Measurements from ENCODE around the gene RFX8. TPM values are rescaled to one million over a fixed set of nuclear protein-coding genes. Genes with fewer than 3 reads are reported as not detected.
"Not testable (repeated sequence)": the region's sequence is repeated elsewhere in the genome, so short reads cannot be mapped to it uniquely, and the experiment has no call there.

Gene RFX8
- total RNA-seq, 1 donor from 2014 or later, result not detected

- DNase-seq (ENCODE audit: low spot score), result no peak
Observed at GRCh38 chr2:101442042-101442666, 32.8 kb downstream of the RFX8 start.

- no peak for DNase-seq (ENCODE audit: low spot score)
Observed at GRCh38 chr2:101440127-101440738, 34.7 kb downstream of the RFX8 start.

GRCh38 chr2:101439716-101440115 is 35.2 kb downstream of the RFX8 start:
- no peak for DNase-seq (ENCODE audit: low spot score)

DNA sequence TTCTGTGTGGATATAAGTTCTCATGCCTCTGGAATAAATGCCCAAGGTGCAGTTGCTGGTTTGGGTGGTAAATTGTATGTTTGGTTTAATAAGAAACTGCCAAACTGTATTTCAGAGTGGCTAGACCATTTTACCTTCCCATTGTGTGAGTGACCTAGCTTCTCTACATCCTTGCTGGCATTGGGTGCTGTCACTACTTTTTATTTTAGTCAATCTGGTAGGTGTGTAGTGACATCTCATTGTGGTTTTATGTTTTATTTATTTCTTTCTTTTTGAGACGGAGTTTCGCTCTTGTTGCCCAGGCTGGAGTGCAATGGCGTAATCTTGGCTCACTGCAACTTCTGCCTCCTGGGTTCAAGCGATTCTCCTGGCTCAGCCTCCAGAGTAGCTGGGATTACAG is 36.4 kb downstream of the RFX8 start:
- not testable (repeated sequence) for DNase-seq (ENCODE audit: low spot score)

DNA sequence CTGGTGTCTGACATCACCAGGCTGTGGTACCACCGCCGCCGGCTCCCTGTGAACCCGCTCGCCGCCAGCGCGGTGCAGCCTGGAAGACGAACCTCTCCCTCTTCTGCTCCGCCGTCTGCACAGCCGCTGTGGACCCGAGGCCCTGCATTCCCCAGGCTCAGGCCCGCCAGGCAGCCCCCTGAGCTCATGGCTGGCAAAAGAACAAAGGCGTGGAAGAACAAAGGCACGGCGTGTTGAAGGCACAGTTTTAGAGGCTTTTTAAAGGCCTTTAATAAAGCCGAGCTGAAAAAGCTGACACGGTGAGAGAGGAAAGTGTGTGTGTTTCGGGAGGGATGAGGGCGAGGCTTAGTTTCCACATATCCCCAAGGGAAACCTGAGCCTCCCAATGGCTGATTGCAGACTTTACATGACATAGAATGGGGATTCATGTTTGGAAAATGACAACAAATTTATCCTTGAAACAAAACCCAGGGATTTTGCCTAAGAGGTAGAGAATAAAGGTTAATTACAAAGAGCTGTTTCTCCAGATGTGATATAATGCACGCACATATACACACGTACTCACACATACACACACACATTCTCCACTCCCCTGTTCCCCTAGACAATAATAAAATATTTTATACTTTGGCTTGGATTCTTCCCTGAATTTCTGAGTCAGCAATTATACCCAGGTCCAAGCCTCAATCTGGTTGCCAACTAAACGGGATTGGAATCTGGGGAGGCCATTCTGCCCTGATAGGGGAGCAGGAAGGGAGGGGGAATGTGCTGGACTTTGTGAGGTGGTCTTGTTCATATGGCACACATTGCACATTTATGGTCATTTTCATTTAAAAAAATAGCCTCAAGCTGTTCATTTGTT is 39.7 kb downstream of the RFX8 start:
- DNase-seq (ENCODE audit: low spot score), result no peak

DNA sequence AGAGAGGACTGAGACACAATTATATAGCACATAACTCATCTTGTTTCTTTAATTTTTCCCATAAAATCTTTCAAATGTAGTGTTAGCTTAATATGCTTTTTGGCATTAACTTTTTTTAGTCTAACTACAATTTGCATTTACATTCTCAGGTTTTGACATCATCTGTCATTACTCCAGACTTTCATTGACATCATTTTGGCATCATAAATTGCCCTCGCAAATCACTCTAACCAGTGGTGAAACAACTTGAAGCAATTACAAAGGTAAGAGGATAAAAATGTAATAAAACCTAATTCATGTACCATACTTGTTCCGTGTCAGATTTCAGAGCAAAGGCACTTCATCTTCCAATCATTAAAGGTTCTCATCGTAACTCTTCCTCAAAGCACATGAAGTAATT is 41.4 kb downstream of the RFX8 start:
- no peak for DNase-seq (ENCODE audit: low spot score)

GRCh38 chr2:101432411-101433181 is 42.3 kb downstream of the RFX8 start:
- DNase-seq (ENCODE audit: low spot score), result no peak

- DNase-seq (ENCODE audit: low spot score), result no peak
Observed at GRCh38 chr2:101431486-101431885, 43.4 kb downstream of the RFX8 start.

DNA sequence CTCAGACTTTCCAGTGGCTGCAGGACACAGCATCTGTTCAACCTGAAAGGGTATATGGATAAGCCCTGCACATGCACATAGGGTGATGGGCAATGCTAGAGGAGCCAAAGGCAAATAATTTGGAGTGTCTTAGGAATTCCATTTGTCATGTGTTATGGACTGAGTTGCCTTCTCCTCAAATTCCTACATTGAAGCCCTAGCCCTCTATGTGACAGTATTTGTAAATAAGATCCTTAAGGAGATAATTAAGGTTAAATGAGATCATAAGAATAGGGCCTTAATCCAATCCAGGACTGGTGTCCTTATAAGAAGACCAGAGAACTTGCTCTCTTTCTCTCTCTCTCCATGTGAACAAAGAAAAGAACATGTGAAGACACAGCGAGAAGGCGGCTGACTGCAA is 44.8 kb downstream of the RFX8 start:
- no peak for DNase-seq (ENCODE audit: low spot score)

- DNase-seq (ENCODE audit: low spot score), result no peak
Observed at GRCh38 chr2:101429453-101429852, 45.5 kb downstream of the RFX8 start.

DNA sequence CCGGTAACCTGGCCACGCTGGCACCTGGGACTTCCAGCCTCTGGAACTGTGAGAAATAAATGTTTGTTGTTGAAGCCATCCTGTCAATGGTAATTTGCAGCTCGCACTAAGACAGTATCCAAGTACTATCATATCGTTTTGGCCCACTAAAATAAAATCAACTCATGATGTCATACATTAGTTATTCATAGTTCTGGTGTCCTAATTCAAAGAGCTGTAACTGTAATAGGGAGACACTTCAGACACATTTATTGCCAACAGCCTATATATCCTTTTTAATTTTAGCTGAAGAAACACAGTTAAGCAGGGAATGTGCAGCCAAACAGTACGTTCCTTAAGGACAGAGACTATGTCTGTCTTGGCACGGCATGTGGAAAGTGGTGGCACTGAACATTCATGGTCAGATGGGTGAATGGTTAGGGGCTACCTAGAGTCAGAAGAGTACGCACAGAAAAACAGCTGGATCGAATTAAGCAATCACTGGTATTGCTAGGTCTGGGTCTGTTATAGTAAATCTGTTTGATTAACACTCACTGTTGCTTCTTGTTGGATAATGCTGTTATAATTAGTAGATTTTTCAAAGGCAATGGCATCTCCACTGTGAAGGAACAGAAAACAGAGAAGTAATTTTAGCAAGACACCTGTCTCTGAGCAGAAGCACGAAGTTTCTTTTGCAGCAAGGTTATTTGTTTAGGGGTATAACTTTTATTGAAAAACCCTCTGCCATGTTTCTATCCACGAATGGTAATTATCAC is 46.3 kb downstream of the RFX8 start:
- DNase-seq (ENCODE audit: low spot score), result no peak

DNA sequence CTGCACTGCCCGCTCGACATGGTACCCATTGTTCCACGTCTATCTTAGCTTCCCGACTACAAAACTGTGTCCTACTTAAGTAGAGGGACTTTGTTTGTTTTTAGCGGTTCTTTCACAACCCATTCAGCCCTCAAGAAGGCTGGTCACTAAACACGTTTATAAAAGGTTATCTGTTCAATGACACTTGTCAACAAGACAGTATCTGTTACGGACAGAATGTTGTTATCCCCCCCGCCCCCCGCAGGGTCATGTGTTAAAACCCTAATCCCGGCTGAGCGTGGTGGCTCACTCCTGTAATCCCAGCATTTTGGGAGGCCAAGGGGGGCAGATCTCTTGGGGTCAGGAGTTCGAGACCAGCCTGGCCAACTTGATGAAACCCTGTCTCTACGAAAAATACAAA is 47.2 kb downstream of the RFX8 start:
- DNase-seq (ENCODE audit: low spot score), result no peak

DNA sequence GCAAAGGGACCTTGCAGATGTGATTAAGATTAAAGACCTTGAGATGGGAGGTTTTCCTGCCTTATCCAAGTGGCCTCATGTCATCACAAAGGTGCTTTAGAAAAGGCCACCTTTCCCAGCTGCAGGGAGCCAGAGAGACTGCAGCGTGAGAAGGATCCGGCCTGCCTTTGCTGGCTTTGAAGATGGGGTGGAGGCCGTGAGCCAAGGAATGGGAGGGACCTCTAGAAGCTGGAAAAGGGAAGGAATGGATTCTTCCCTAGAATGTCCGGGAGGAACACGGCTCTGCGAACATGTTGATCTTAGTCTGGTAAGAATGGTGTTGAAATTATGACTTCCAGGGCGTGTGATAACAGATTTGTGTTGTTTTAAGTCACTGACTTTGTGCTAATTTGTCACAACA is 47.7 kb downstream of the RFX8 start:
- DNase-seq (ENCODE audit: low spot score), result no peak

- no peak for DNase-seq (ENCODE audit: low spot score)
Observed at GRCh38 chr2:101426822-101427221, 48.1 kb downstream of the RFX8 start.

DNA sequence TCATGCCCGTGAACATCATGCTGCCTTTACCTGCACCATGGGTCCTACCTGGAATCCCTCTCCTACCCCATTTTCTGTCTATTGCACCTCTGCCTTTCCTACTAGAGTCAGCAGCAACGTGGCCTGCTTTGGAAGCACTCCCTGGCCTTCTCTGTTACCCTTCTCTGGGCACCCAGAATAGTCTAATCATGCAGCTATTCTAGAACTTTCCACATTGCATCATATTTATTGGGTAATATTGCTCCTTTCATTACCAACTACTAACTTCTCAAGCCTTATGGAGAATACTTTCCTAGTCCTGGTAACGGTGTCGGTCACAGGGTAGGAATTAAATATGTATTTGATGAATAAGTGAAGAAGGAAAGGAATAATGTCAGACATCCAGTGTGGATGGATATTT is 54.3 kb downstream of the RFX8 start:
- no peak for DNase-seq (ENCODE audit: low spot score)

DNA sequence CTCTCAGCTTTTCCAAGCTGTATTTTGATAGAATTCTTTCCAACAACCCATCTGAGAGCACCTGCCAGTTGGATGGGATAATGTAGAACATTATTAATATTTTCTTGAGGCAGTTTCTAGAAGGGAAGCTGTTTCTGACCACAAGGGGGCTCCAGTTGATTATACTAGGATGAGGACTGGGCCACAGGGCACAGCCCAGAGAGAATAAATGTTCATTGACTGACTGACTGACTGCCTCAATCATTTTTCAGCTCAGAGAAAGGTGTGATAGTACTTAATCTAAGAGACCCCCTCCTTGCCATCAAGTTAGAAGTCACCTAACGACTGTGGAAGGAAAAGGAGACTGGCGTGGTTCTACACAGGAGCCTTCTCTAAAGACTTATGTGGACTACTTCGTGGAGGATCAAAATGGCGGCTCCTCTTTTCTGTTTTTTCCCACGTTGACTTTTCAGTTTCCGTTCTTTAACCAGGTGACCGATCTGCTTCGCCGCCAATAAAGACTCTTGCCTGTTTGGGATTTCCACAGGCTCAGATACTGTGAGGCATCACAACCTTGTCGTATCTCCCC is 55.7 kb downstream of the RFX8 start:
- peak; percentile 59 for DNase-seq (ENCODE audit: low spot score)

- DNase-seq (ENCODE audit: low spot score), result no peak
Observed at GRCh38 chr2:101418460-101419095, 56.3 kb downstream of the RFX8 start.

DNA sequence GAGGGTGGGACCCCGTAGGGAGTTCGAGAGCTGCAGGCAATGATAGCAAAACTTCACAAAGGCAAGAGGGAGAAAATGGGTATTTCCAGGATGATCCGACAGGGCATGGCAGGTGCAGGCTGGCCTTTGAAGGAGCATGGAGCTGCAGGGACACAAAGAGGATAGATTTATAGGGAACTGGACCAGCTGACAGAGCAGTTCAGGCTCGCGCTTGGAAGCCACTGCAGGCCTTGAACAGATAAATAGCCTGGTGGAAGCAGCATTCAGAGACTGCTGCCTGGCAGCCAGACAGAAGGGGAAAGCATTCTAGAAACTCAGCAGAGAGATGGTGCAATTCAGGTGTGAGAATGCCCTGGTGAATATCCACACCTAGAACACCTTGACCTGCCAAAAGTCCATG is 58.3 kb downstream of the RFX8 start:
- no peak for DNase-seq (ENCODE audit: low spot score)

DNA sequence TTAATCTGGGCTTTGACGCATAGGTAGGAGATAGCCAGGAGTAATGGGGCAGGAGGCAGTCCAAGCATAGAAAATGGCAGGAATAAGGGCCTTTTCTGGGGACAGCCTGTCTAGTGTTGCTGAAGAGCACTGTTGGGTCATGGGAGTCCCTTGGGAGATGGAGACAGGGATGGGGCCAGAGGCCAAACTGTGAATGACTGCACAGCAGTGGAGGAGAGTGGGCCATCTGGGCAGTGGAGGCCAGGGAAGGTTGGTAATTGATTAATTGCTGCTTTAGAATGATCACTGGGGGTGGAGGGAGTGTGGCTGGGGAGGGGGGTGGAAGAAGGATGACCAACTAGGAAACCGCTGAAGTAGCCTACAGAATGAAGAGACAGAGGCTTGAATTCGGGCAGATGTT is 59.0 kb downstream of the RFX8 start:
- no peak for DNase-seq (ENCODE audit: low spot score)

DNA sequence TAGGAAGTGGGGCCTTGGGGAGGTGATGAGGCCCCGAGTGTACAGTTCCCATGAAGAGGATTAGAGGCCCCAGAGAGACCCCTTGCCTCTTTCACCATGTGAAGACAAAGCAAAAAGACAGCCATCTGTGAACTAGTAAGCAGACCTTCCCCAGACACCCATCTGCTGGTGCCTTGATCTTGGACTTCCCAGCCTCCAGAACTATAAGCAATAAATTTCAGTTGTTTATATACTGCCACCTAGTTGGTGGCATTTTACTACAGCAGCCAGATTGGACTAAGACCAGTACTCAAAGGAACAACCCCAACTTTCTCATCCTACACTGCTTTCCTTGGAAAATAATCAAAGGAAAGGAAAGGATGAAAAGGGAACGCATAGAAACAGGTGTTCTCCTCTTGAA is 59.7 kb downstream of the RFX8 start:
- no peak for DNase-seq (ENCODE audit: low spot score)

Data from ureter (tissue), 1 donor.